ENCODE measurements around the gene OAS2.

Gene OAS2, protein sequence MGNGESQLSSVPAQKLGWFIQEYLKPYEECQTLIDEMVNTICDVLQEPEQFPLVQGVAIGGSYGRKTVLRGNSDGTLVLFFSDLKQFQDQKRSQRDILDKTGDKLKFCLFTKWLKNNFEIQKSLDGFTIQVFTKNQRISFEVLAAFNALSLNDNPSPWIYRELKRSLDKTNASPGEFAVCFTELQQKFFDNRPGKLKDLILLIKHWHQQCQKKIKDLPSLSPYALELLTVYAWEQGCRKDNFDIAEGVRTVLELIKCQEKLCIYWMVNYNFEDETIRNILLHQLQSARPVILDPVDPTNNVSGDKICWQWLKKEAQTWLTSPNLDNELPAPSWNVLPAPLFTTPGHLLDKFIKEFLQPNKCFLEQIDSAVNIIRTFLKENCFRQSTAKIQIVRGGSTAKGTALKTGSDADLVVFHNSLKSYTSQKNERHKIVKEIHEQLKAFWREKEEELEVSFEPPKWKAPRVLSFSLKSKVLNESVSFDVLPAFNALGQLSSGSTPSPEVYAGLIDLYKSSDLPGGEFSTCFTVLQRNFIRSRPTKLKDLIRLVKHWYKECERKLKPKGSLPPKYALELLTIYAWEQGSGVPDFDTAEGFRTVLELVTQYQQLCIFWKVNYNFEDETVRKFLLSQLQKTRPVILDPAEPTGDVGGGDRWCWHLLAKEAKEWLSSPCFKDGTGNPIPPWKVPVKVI

DNA sequence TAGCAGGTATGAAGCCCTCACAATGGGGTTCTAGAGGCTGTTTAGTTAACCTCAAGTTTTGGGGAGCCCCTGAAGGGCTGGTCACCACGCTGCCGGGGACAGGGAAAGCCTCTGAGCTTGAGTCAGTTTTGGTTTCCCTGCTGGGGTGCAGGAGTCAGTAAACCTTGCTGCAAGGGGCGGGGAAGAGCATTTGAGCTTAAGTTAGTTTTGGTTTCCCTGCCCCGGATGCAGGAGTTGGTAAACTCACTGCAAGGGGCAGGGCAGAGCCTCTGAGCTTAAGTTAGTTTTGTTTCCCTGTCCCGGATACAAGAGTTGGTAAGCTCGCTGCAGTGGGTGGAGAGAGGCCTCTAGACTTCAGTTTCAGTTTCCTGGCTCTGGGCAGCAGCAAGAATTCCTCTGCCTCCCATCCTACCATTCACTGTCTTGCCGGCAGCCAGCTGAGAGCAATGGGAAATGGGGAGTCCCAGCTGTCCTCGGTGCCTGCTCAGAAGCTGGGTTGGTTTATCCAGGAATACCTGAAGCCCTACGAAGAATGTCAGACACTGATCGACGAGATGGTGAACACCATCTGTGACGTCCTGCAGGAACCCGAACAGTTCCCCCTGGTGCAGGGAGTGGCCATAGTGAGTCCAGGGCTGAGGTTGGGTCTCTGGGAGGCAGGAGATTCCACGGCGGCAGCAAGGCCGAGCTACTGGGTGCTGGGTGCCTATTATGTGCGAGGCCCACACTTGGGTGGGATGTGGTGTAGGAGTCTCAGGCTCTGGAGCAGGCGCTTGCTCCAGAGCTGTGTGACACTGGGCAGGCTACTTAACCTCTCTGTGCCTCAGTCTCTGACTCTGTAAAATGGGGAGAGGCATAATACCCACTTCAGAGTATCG, at the start of gene OAS2:
Gene OAS2 (plus strand): TSS at position 357 of the 878 bp plus-strand sequence. CDS start 90 bp downstream, at position 447.
- H3K4me3 ChIP-seq (ENCODE audit: low read length) = no peak within 1 kb of the TSS
- no peak for DNase-seq (ENCODE audit: low read depth)
- TF ChIP-seq, protein P1, sequence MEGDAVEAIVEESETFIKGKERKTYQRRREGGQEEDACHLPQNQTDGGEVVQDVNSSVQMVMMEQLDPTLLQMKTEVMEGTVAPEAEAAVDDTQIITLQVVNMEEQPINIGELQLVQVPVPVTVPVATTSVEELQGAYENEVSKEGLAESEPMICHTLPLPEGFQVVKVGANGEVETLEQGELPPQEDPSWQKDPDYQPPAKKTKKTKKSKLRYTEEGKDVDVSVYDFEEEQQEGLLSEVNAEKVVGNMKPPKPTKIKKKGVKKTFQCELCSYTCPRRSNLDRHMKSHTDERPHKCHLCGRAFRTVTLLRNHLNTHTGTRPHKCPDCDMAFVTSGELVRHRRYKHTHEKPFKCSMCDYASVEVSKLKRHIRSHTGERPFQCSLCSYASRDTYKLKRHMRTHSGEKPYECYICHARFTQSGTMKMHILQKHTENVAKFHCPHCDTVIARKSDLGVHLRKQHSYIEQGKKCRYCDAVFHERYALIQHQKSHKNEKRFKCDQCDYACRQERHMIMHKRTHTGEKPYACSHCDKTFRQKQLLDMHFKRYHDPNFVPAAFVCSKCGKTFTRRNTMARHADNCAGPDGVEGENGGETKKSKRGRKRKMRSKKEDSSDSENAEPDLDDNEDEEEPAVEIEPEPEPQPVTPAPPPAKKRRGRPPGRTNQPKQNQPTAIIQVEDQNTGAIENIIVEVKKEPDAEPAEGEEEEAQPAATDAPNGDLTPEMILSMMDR (conservative IDR thresholded peaks at IDR 0.05; ENCODE audit: low read depth, low read length) = no peak

DNA sequence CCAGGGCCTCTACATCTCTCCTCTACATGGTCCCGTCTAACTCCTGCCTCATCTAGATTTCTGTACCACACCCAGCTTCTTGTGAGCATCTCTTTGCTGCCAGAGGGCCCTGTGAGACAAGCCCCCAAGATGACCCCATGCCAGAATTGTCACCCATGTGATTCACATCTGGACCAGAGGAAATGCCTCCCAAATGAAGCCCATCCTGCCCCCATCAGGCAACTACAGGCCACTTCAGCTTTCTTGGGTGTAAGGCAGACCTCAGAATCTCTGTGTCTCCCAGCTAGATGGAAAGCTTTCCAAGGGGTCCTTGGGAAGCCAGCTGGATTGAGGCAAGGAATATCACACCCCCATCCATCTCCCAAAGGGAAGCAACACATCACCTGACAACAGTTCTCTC, 49.3 kb upstream of the OAS2 start:
- TF ChIP-seq, protein P1 (conservative IDR thresholded peaks at IDR 0.05; ENCODE audit: low read depth, low read length) = no peak
- no peak for DNase-seq (ENCODE audit: low read depth)
- no peak overlapping the region for H3K4me3 ChIP-seq (ENCODE audit: low read length)

DNA sequence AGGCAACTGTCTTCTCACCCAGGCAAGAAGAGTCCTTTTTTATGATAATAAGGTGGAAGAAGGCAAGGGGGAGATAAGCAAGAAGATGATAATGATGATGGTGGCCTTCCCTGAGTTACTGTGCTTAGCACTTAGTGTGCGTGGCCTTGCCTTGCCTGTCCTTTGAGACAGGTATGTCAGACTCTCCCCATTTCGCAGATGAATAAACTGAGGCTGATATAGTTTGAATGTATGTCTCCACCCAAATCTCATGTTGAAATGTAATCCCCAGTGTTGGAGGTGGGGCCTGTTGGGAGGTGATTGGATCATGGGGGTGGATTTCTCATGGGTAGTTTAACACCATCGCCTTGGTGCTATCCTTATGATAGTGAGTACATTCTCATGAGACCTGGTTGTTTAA, 48.6 kb upstream of the OAS2 start:
- no peak for DNase-seq (ENCODE audit: low read depth)
- H3K4me3 ChIP-seq (ENCODE audit: low read length) = no peak overlapping the region
- TF ChIP-seq, protein P1 (conservative IDR thresholded peaks at IDR 0.05; ENCODE audit: low read depth, low read length) = no peak

DNA sequence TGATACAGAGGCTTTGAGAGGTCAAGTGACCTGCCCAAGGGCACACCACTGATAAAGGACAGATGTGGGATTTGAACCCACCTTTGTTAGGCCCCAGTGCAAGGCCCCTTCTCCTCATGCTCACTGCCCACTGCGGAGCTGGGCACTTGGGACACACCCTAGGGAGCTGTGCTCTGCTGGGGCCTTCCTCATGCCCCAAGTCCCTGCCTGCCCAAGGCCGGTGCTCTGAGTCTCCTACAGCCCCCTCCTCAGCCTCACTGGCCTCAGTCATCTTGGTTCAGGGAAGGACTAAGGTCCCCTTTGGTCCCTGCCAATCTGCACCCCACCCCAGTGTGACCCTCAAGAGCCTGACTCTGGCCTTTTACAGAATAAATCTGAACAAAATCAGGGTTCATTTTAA, 48.0 kb upstream of the OAS2 start:
- TF ChIP-seq, protein P1 (conservative IDR thresholded peaks at IDR 0.05; ENCODE audit: low read depth, low read length) = no peak
- no peak overlapping the region for H3K4me3 ChIP-seq (ENCODE audit: low read length)
- no peak for DNase-seq (ENCODE audit: low read depth)

DNA sequence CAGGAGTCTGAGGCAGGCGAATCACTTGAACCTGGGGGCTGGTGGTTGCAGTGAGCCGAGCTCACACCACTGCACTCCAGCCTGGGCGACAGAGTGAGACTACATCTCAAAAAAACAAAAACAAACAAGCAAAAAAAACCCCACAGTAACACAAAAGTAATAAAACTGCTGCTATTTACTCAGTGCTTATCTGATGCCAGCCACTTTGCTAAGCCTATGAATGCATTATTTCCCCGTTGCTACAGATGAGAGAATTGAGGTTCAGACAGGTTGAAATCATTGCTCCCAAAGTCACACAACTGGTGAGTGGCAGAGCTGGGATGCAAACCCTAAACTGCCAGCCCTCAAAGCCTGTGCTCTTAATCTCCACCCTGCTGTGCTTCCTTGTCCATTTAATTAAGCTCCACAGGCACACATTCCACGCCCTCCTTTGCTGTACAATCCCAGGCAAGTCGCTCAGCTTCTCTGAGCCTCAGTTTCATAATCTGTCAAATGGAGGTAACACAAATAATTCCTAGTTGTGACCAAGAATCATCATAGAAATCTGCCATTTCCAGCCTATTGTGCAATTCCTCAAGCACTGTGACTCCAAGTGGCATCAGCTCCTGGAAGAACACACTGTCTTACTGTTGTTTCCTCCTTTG, 45.7 kb upstream of the OAS2 start:
- H3K4me3 ChIP-seq (ENCODE audit: low read length) = no peak overlapping the region
- DNase-seq (ENCODE audit: low read depth) = no peak
- TF ChIP-seq, protein P1 (conservative IDR thresholded peaks at IDR 0.05; ENCODE audit: low read depth, low read length) = no peak

DNA sequence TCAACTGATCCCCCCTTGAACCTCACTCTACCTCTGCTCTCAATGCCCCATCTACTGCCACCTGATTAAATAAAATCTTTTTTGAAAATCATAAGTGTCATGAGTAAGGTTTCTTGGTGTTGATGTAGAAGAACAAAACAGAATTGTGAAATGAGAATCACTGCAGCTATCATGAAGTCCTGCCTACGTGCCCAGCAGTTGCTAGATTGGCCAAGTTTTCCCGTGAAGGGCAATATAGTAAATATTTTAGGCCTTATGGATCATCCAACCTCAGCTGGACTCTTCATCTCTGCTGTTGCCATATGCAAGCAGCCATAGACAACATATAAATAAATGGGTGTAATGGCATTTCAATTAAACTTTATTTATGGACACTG, 45.2 kb upstream of the OAS2 start:
- TF ChIP-seq, protein P1 (conservative IDR thresholded peaks at IDR 0.05; ENCODE audit: low read depth, low read length) = no peak
- H3K4me3 ChIP-seq (ENCODE audit: low read length) = no peak overlapping the region
- DNase-seq (ENCODE audit: low read depth) = no peak
